IMR-90 (cell line): ENCODE results near the gene MCTP1. TPM values are rescaled to one million over a fixed set of nuclear protein-coding genes. Genes with fewer than 3 reads are reported as not detected.

ENCODE experiments used
- ATAC-seq: fragments of 200-7000 bp; cut with Tn5 transposase; 2 replicates; pipeline ENCODE4 v1.9.1; 2020; ENCODE audit warnings: low read depth, mild to moderate bottlenecking, moderate library complexity
- BruUV-seq: library from RNA; stranded (reverse); fragments of 400-500 nt; replicated peaks from 2 replicates; lab custom pipeline; 2021; lab: Mats Ljungman, UMichigan
- CTCF ChIA-PET: fragments of 300-600 bp; formaldehyde crosslinking; extraction: SDS; loops from one replicate; lab custom pipeline; 2021; ENCODE audit warnings: antibody characterized with exemption; lab: Yijun Ruan, JAX
- POLR2A ChIA-PET: fragments of 300-600 bp; sonication (Branson Sonifier 250); formaldehyde crosslinking; loops from one replicate; lab custom pipeline; 2022; ENCODE audit warnings: antibody characterized with exemption; ENCODE audit not compliant: unreplicated experiment; lab: Charles Lee
- DNase-seq: peaks from one replicate; pipeline ENCODE4 v3.0.0; 2013
- H2AFZ ChIP-seq: replicated peaks from 2 replicates; pipeline ENCODE3; 2013; ENCODE audit warnings: low read length, mild to moderate bottlenecking; ENCODE audit not compliant: poor library complexity
- H2AK5ac ChIP-seq: 2 replicates; pipeline ENCODE4 v1.6.1; 2013; ENCODE audit warnings: low read depth, low read length, inconsistent platforms
- H2AK9ac ChIP-seq: replicated peaks from 2 replicates; pipeline ENCODE3; 2013; ENCODE audit warnings: mild to moderate bottlenecking, low read depth, low read length, moderate library complexity; ENCODE audit not compliant: poor library complexity
- H2BK120ac ChIP-seq: 2 replicates; pipeline ENCODE4 v1.6.1; 2013; ENCODE audit warnings: low read depth, low read length, inconsistent platforms
- H2BK15ac ChIP-seq: 3 replicates; pipeline ENCODE4 v1.6.1; 2013; ENCODE audit warnings: low read depth, low read length, inconsistent platforms
- H2BK20ac ChIP-seq: 2 replicates; pipeline ENCODE4 v1.6.1; 2013; ENCODE audit warnings: low read depth, mild to moderate bottlenecking, inconsistent platforms, low read length, moderate library complexity
- H2BK5ac ChIP-seq: 2 replicates; pipeline ENCODE4 v1.6.1; 2013; ENCODE audit warnings: mild to moderate bottlenecking, low read depth, low read length, inconsistent platforms; ENCODE audit not compliant: poor library complexity, severe bottlenecking
- H3K14ac ChIP-seq: replicated peaks from 2 replicates; pipeline ENCODE4 v1.6.1; 2013; ENCODE audit warnings: low read depth, low read length, inconsistent platforms
- H3K18ac ChIP-seq: 2 replicates; pipeline ENCODE4 v1.6.1; 2013; ENCODE audit warnings: low read depth, low read length, control low read depth
- H3K23ac ChIP-seq: 2 replicates; pipeline ENCODE4 v1.6.1; 2013; ENCODE audit warnings: low read depth, low read length, inconsistent platforms
- H3K27ac ChIP-seq: 2 replicates; pipeline ENCODE4 v1.5.1; 2013; ENCODE audit warnings: mild to moderate bottlenecking, control low read depth, low read length; ENCODE audit not compliant: insufficient read depth
- H3K27me3 ChIP-seq: 2 replicates; pipeline ENCODE4 v1.6.1; 2013; ENCODE audit warnings: low read length; ENCODE audit not compliant: control insufficient read depth, insufficient read depth
- H3K36me3 ChIP-seq: 2 replicates; pipeline ENCODE4 v1.6.1; 2013; ENCODE audit warnings: low read length, mixed read lengths; ENCODE audit not compliant: control insufficient read depth, insufficient read depth
- H3K4ac ChIP-seq: 2 replicates; pipeline ENCODE4 v1.6.1; 2013; ENCODE audit warnings: low read depth, low read length, inconsistent platforms
- H3K4me1 ChIP-seq: 2 replicates; pipeline ENCODE4 v1.6.1; 2013; ENCODE audit warnings: low read length, mixed read lengths; ENCODE audit not compliant: control insufficient read depth, insufficient read depth
- H3K4me2 ChIP-seq: 2 replicates; pipeline ENCODE4 v1.6.1; 2013; ENCODE audit warnings: low read depth, mild to moderate bottlenecking, control low read depth, low read length, moderate library complexity
- H3K4me3 ChIP-seq: 2 replicates; pipeline ENCODE4 v1.5.1; 2013; ENCODE audit warnings: low read depth, mild to moderate bottlenecking, control low read depth, low read length, moderate library complexity; ENCODE audit not compliant: insufficient read depth
- H3K56ac ChIP-seq: 2 replicates; pipeline ENCODE4 v1.6.1; 2013; ENCODE audit warnings: low read length, inconsistent platforms; ENCODE audit not compliant: insufficient read depth; ENCODE audit errors: extremely low read depth
- H3K79me1 ChIP-seq, 2 experiments: 2 replicates each; pipeline ENCODE4 v1.6.1; 2013; ENCODE audit warnings: low read length in 2 of 2, inconsistent platforms in 1 of 2, low read depth in 1 of 2
- H3K9ac ChIP-seq: 2 replicates; pipeline ENCODE4 v1.6.1; 2013; ENCODE audit warnings: low read depth, low read length, control low read depth
- H3K9me1 ChIP-seq: 2 replicates; pipeline ENCODE4 v1.6.1; 2013; ENCODE audit warnings: low read length, inconsistent platforms; ENCODE audit not compliant: insufficient read depth
- H3K9me3 ChIP-seq: 2 replicates; pipeline ENCODE4 v1.6.1; 2013; ENCODE audit warnings: low read length; ENCODE audit not compliant: control insufficient read depth, insufficient read depth
- H4K20me1 ChIP-seq: 2 replicates; pipeline ENCODE4 v1.6.1; 2013; ENCODE audit warnings: low read length, inconsistent platforms; ENCODE audit not compliant: insufficient read depth
- H4K5ac ChIP-seq: 2 replicates; pipeline ENCODE4 v1.6.1; 2013; ENCODE audit warnings: mild to moderate bottlenecking, low read depth, low read length, control low read depth
- H4K8ac ChIP-seq, 2 experiments: 2 replicates each; pipeline ENCODE4 v1.6.1; 2013; ENCODE audit warnings: low read depth in 2 of 2, low read length in 2 of 2, control low read depth in 1 of 2, inconsistent platforms in 1 of 2
- H4K91ac ChIP-seq: 2 replicates; pipeline ENCODE4 v1.6.1; 2013; ENCODE audit warnings: low read depth, low read length, inconsistent platforms; ENCODE audit not compliant: insufficient read depth
- BHLHE40 ChIP-seq: fragments of 150-350 bp; IDR thresholded peaks from 2 replicates; pipeline ENCODE4 v1.6.1; 2016; ENCODE audit warnings: mild to moderate bottlenecking, low read depth, low read length
- CEBPB ChIP-seq: IDR thresholded peaks from 2 replicates; pipeline ENCODE4 v1.6.1; 2012; ENCODE audit warnings: low read depth, low read length, improper control_type of control experiment
- CHD1 ChIP-seq: IDR thresholded peaks from 2 replicates; pipeline ENCODE4 v1.6.1; 2012; ENCODE audit warnings: low read depth, low read length, improper control_type of control experiment
- FOS ChIP-seq: fragments of 150-350 bp; IDR thresholded peaks from 2 replicates; pipeline ENCODE4 v1.6.1; 2016; ENCODE audit warnings: low read depth, low read length
- MAFK ChIP-seq: IDR thresholded peaks from 2 replicates; pipeline ENCODE4 v1.6.1; 2012; ENCODE audit warnings: low read depth, low read length, improper control_type of control experiment
- MAZ ChIP-seq: IDR thresholded peaks from 2 replicates; pipeline ENCODE4 v1.6.1; 2012; ENCODE audit warnings: low read depth, mild to moderate bottlenecking, low read length, improper control_type of control experiment, moderate library complexity, borderline replicate concordance
- MXI1 ChIP-seq: IDR thresholded peaks from 2 replicates; pipeline ENCODE4 v1.6.1; 2012; ENCODE audit warnings: low read depth, mild to moderate bottlenecking, low read length, moderate library complexity, borderline replicate concordance
- NFE2L2 ChIP-seq: fragments of 150-350 bp; IDR thresholded peaks from 2 replicates; pipeline ENCODE4 v1.6.1; 2016; ENCODE audit warnings: low read depth, mild to moderate bottlenecking, low read length
- POLR2A ChIP-seq: IDR thresholded peaks from 2 replicates; pipeline ENCODE4 v1.6.1; 2012; ENCODE audit warnings: mild to moderate bottlenecking, low read depth, low read length
- RAD21 ChIP-seq: IDR thresholded peaks from 2 replicates; pipeline ENCODE4 v1.6.1; 2012; ENCODE audit warnings: low read length, improper control_type of control experiment
- RCOR1 ChIP-seq: IDR thresholded peaks from 2 replicates; pipeline ENCODE4 v1.6.1; 2012; ENCODE audit warnings: mild to moderate bottlenecking, low read length, improper control_type of control experiment; ENCODE audit not compliant: insufficient replicate concordance
- RFX5 ChIP-seq: IDR thresholded peaks from 2 replicates; pipeline ENCODE4 v1.8.0; 2012; ENCODE audit warnings: low read depth, mild to moderate bottlenecking, low read length, moderate library complexity
- SMC3 ChIP-seq: fragments of 150-350 bp; IDR thresholded peaks from 2 replicates; pipeline ENCODE4 v1.6.1; 2016; ENCODE audit warnings: low read depth, mild to moderate bottlenecking, antibody characterized with exemption, low read length, moderate library complexity
- WGBS, 2 experiments: methylation state at CpG; one replicate each; pipeline versions ENCODE4 v1.1.5 to v1.1.7; 2013; ENCODE audit warnings: missing lambda C conversion rate in 2 of 2; ENCODE audit not compliant: insufficient read length in 1 of 2; ENCODE audit errors: extremely low coverage in 2 of 2; 5-methylcytosine and 5-hydroxymethylcytosine counted together
- dilution Hi-C: fragments of 300-500 bp; cut with HindIII; formaldehyde crosslinking; loops from one replicate; pipeline ENCODE4 v1.14.3; 2018; ENCODE audit warnings: low sequenced_read_pairs; ENCODE audit not compliant: unreplicated experiment
- in situ Hi-C: fragments of 300-500 bp; cut with MboI; formaldehyde crosslinking; loops from 3 replicates; pipeline ENCODE4 v1.14.3; 2019; ENCODE audit warnings: low sequenced_read_pairs, inconsistent platforms, mixed read lengths
- intact Hi-C: fragments of 100-400 bp; cut with micrococcal nuclease; formaldehyde crosslinking; loops from 2 replicates; pipeline ENCODE4 v1.10.0; 2022
- polyA plus RNA-seq, 3 experiments: library from polyadenylated mRNA; depleted of rRNA; stranded (reverse); fragments of >200 nt; gene quantifications; 2 replicates each; pipeline ENCODE4 v1.2.3, GENCODE V29; 2012; ENCODE audit warnings: low replicate concordance in 1 of 3
- total RNA-seq: library from RNA; depleted of rRNA; stranded (reverse); fragments of >200 nt; gene quantifications from 2 replicates; pipeline ENCODE4 v1.2.3, GENCODE V29; 2012
- TF ChIP-seq, protein P1 (sequence below): fragments of 150-350 bp; IDR thresholded peaks from 2 replicates; pipeline ENCODE4 v1.6.1; 2016; ENCODE audit warnings: low read depth, mild to moderate bottlenecking, low read length, moderate library complexity, borderline replicate concordance
- TF ChIP-seq, protein P2 (sequence below): fragments of 150-350 bp; IDR thresholded peaks from 2 replicates; pipeline ENCODE4 v1.6.1; 2017; ENCODE audit warnings: mild to moderate bottlenecking, antibody characterized with exemption, low read length, low read depth
- TF ChIP-seq, protein P3 (sequence below): conservative IDR thresholded peaks from 2 replicates; pipeline ENCODE4 v1.5.1; 2012; ENCODE audit warnings: mild to moderate bottlenecking, low read depth, low read length, improper control_type of control experiment

Gene MCTP1
- total and polyA plus RNA-seq, 2 of the 4 experiments (the other 2 are of a cell fraction), result 0.21 TPM; not detected in 1

DNA sequence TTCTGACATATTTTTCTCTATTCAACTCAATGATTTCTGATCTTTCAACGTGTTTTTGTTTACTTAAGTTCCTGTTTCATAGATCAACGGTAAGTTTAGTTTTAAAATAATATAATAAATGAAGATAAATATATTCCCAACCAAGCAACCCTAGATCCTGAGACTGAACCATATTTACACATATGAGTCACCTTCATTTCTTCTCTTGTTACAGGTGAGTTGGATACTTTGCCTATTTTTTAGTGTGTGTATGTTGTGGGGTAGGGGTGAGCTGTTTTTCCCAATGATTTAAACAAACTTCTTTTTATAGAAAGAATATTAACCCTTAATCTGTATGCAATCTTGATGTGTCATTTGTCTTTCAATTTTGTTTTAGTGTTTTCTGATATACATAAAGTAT lies 186.9 kb downstream of the MCTP1 start:
- TF ChIP-seq MAZ (no peak), POLR2A (no peak), NFE2L2 (no peak), CHD1 (no peak), RAD21 (no peak), CEBPB (no peak), RCOR1 (no peak), BHLHE40 (no peak), FOS (no peak), SMC3 (no peak), MAFK (no peak), RFX5 (no peak), MXI1 (no peak)
- TF ChIP-seq, protein P1, sequence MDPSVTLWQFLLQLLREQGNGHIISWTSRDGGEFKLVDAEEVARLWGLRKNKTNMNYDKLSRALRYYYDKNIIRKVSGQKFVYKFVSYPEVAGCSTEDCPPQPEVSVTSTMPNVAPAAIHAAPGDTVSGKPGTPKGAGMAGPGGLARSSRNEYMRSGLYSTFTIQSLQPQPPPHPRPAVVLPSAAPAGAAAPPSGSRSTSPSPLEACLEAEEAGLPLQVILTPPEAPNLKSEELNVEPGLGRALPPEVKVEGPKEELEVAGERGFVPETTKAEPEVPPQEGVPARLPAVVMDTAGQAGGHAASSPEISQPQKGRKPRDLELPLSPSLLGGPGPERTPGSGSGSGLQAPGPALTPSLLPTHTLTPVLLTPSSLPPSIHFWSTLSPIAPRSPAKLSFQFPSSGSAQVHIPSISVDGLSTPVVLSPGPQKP, result no peak
- TF ChIP-seq, protein P2, sequence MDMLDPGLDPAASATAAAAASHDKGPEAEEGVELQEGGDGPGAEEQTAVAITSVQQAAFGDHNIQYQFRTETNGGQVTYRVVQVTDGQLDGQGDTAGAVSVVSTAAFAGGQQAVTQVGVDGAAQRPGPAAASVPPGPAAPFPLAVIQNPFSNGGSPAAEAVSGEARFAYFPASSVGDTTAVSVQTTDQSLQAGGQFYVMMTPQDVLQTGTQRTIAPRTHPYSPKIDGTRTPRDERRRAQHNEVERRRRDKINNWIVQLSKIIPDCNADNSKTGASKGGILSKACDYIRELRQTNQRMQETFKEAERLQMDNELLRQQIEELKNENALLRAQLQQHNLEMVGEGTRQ, result no peak
- TF ChIP-seq, protein P3, sequence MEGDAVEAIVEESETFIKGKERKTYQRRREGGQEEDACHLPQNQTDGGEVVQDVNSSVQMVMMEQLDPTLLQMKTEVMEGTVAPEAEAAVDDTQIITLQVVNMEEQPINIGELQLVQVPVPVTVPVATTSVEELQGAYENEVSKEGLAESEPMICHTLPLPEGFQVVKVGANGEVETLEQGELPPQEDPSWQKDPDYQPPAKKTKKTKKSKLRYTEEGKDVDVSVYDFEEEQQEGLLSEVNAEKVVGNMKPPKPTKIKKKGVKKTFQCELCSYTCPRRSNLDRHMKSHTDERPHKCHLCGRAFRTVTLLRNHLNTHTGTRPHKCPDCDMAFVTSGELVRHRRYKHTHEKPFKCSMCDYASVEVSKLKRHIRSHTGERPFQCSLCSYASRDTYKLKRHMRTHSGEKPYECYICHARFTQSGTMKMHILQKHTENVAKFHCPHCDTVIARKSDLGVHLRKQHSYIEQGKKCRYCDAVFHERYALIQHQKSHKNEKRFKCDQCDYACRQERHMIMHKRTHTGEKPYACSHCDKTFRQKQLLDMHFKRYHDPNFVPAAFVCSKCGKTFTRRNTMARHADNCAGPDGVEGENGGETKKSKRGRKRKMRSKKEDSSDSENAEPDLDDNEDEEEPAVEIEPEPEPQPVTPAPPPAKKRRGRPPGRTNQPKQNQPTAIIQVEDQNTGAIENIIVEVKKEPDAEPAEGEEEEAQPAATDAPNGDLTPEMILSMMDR, result no peak
- H3K18ac ChIP-seq, result no peak overlapping the region
- no CpG with 5 or more reads among the region's 2 CpGs for WGBS, 2 experiments
- H3K4me3 ChIP-seq, result no peak overlapping the region
- no peak for DNase-seq
- no peak overlapping the region for H3K4me2 ChIP-seq
- H2BK5ac ChIP-seq, result no peak overlapping the region
- in situ Hi-C loops, result no loop called here
- H3K9me3 ChIP-seq, result no peaks in the 10 kb centered on the region
- no peak overlapping the region for H4K91ac ChIP-seq
- no peak overlapping the region for H3K9ac ChIP-seq
- H2AK5ac ChIP-seq, result no peak overlapping the region
- intact Hi-C loops, result no loop called here
- ChIA-PET CTCF (no interaction called here), POLR2A (no interaction called here)
- H3K14ac ChIP-seq, result no peak overlapping the region
- H3K9me1 ChIP-seq, result no peaks in the 10 kb centered on the region
- no peak overlapping the region for H4K8ac ChIP-seq
- no peak overlapping the region for H3K4ac ChIP-seq
- no peak overlapping the region for H2BK120ac ChIP-seq
- BruUV-seq, result no TSS peak
- H3K36me3 ChIP-seq, result no peaks in the 10 kb centered on the region
- no peak overlapping the region for H2AFZ ChIP-seq
- H4K20me1 ChIP-seq, result no peaks in the 10 kb centered on the region
- no peaks in the 10 kb centered on the region for H3K27me3 ChIP-seq
- no peak overlapping the region for H3K56ac ChIP-seq
- H3K27ac ChIP-seq, result no peak overlapping the region
- no peaks in the 10 kb centered on the region for H3K4me1 ChIP-seq
- ATAC-seq, result no peak
- H3K23ac ChIP-seq, result no peak overlapping the region
- H3K79me1 ChIP-seq, result no peaks in the 10 kb centered on the region
- no peak overlapping the region for H2BK15ac ChIP-seq
- H2BK20ac ChIP-seq, result no peak overlapping the region
- dilution Hi-C loops, result no loop called here
- H2AK9ac ChIP-seq, result no peak overlapping the region
- H4K5ac ChIP-seq, result no peak overlapping the region
